ENCODE measurements around the gene TACR1.

DNA sequence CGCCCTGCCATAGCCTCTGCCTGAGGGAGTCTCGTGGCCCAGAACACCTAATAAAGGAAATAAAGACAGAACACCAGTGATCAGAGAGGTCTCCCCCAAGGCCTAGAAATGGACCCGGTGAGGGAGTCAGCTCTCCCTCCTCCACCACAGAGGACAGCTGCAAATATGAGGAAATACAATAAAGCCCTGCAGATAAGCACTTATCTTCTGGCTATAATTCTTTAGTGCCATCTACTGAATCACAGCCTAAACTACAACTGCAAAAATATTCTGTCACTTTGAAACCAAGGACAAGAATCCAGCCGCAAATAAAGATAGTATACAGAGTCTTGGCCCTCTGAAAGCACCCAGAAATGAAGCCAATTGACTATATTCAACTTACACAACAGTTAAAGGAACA, 42.4 kb upstream of the TACR1 start:
- TF ChIP-seq, protein P1, sequence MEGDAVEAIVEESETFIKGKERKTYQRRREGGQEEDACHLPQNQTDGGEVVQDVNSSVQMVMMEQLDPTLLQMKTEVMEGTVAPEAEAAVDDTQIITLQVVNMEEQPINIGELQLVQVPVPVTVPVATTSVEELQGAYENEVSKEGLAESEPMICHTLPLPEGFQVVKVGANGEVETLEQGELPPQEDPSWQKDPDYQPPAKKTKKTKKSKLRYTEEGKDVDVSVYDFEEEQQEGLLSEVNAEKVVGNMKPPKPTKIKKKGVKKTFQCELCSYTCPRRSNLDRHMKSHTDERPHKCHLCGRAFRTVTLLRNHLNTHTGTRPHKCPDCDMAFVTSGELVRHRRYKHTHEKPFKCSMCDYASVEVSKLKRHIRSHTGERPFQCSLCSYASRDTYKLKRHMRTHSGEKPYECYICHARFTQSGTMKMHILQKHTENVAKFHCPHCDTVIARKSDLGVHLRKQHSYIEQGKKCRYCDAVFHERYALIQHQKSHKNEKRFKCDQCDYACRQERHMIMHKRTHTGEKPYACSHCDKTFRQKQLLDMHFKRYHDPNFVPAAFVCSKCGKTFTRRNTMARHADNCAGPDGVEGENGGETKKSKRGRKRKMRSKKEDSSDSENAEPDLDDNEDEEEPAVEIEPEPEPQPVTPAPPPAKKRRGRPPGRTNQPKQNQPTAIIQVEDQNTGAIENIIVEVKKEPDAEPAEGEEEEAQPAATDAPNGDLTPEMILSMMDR (IDR thresholded peaks at IDR 0.05) = no peak
- TF ChIP-seq EZH2 (IDR thresholded peaks at IDR 0.05; ENCODE audit: borderline replicate concordance, insufficient read depth, low read depth, low read length, poor library complexity, severe bottlenecking) = no peak

Data from B cell (primary cell).